Measurements from ENCODE around the gene DCTPP1. TPM values are rescaled to one million over a fixed set of nuclear protein-coding genes. Genes with fewer than 3 reads are reported as not detected.

Gene DCTPP1
- total and polyA plus RNA-seq, 2 experiments from 2014 or later, result 20.2 to 45.7 TPM

DNA sequence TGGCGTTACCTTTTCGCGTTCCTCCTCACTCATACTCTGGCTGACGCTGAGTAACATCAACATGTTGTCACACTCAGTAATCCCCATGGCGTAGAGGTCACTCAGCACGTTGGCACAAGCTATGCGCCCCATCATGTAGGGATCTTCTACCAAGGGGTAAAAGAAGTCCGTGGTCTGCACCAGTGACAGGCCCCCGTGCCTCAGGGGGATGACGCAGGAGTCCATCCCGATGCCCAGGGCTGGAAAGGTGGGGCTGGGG, 15.2 kb upstream of the DCTPP1 start:
- peaks cover 17% of the 10 kb centered on the region; the same call in 1 of the 2 replicates for H3K4me1 ChIP-seq (ENCODE audit: insufficient read depth)
- peak overlapping the region; percentile 97 for H3K27ac ChIP-seq
- H3K27me3 ChIP-seq (replicated peaks; ENCODE audit: insufficient read depth), result no peaks in the 10 kb centered on the region
- H3K9me2 ChIP-seq (ENCODE audit: insufficient read depth), result no peaks in the 10 kb centered on the region
- H3K4me3 ChIP-seq, result peak overlapping the region; percentile 98
- H2AFZ ChIP-seq, result peak overlapping the region; percentile 92
- peak overlapping the region; percentile 98 for H3K9ac ChIP-seq
- H4K20me1 ChIP-seq (ENCODE audit: insufficient read depth), result no peaks in the 10 kb centered on the region
- H3K79me2 ChIP-seq (ENCODE audit: insufficient read depth), result peaks cover 17% of the 10 kb centered on the region
- 39 to 45% methylated on average over 11 of the region's 11 CpGs for WGBS, 2 experiments (ENCODE audit: low coverage in 1 of 2, low lambda C conversion rate in 2 of 2, missing lambda C conversion rate in 2 of 2)
- H3F3A ChIP-seq (ENCODE audit: insufficient read depth), result peaks cover 19% of the 10 kb centered on the region; the same call in 1 of the 2 replicates
- peaks cover 11% of the 10 kb centered on the region; the same call in 1 of the 2 replicates for H3K36me3 ChIP-seq (ENCODE audit: low read depth)
- no peak for DNase-seq
- no peak for TF ChIP-seq EZH2 (IDR thresholded peaks at IDR 0.05; ENCODE audit: insufficient read depth, poor library complexity, severe bottlenecking)
- no peak for TF ChIP-seq EZH2phosphoT487 (IDR thresholded peaks at IDR 0.05; ENCODE audit: insufficient read depth, low read depth)
- no peaks in the 10 kb centered on the region for H3K9me3 ChIP-seq (ENCODE audit: low read depth)
- in situ Hi-C loops (cut with MboI), result loop anchor here (10.0 kb wide), 1 partner anchor 180 kb away; no protein-coding TSS in a partner anchor
- H3K4me2 ChIP-seq (ENCODE audit: unreplicated experiment), result peak overlapping the region; percentile 88

DNA sequence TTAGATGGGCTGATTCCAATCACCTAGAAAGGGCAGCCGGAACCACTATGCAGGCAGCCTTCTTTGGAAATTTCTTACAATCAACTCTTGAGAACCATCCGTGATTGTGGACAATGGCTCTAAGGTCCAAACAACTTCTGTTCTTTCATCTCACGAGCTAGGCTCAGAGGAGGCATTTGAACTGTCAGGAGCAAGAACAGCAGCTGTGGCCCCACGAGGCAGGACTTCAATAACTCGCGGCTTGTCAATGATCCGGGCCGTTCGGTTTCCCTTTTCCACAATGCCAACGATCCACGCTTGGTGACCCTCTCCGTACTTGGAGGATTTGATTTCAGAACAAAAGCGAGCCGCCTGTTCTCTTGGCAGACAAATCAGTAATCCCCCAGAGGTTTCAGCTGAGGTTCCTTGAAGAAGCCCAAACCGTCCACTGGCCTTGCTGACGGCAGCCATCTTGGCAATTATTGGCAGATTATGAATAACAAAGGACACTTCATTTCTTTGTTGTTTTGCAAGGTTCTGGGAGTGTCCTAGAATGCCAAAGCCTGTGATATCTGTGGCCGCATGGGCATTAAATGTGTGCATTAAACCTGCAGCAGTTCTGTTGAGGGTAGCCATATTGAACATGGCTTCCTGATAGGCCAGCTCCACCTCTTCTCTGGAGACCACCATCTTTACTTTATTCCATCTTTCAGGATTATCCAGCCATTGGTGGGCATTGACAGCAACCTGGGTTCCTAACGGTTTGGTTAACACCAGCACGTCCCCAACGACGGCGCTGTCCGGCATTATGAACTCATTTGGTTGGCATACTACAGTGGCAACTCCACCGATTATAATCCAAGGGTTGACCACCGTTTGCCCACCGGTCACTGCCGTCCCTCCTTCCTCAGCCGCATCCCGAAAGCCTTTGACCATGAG, 14.7 kb upstream of the DCTPP1 start:
- H3K9ac ChIP-seq, result peak overlapping the region; percentile 98
- peaks cover 20% of the 10 kb centered on the region; the same call in 1 of the 2 replicates for H3F3A ChIP-seq (ENCODE audit: insufficient read depth)
- peaks cover 17% of the 10 kb centered on the region; the same call in 1 of the 2 replicates for H3K4me1 ChIP-seq (ENCODE audit: insufficient read depth)
- WGBS, 2 experiments (ENCODE audit: low coverage in 1 of 2, low lambda C conversion rate in 2 of 2, missing lambda C conversion rate in 2 of 2), result 97% methylated on average over 29 of the region's 29 CpGs
- peaks cover 11% of the 10 kb centered on the region; the same call in 1 of the 2 replicates for H3K36me3 ChIP-seq (ENCODE audit: low read depth)
- DNase-seq, result no peak
- H3K4me2 ChIP-seq (ENCODE audit: unreplicated experiment), result peak overlapping the region; percentile 88
- peaks cover 17% of the 10 kb centered on the region for H3K79me2 ChIP-seq (ENCODE audit: insufficient read depth)
- H3K9me3 ChIP-seq (ENCODE audit: low read depth), result no peaks in the 10 kb centered on the region
- H3K9me2 ChIP-seq (ENCODE audit: insufficient read depth), result no peaks in the 10 kb centered on the region
- H4K20me1 ChIP-seq (ENCODE audit: insufficient read depth), result no peaks in the 10 kb centered on the region
- peak overlapping the region; percentile 97 for H3K27ac ChIP-seq
- peak overlapping the region; percentile 98 for H3K4me3 ChIP-seq
- peak overlapping the region; percentile 92 for H2AFZ ChIP-seq
- H3K27me3 ChIP-seq (replicated peaks; ENCODE audit: insufficient read depth), result no peaks in the 10 kb centered on the region
- in situ Hi-C loops (cut with MboI), result loop anchor here (10.0 kb wide), 1 partner anchor 180 kb away; no protein-coding TSS in a partner anchor
- no peak for TF ChIP-seq EZH2 (IDR thresholded peaks at IDR 0.05; ENCODE audit: insufficient read depth, poor library complexity, severe bottlenecking)
- TF ChIP-seq EZH2phosphoT487 (IDR thresholded peaks at IDR 0.05; ENCODE audit: insufficient read depth, low read depth), result no peak

DNA sequence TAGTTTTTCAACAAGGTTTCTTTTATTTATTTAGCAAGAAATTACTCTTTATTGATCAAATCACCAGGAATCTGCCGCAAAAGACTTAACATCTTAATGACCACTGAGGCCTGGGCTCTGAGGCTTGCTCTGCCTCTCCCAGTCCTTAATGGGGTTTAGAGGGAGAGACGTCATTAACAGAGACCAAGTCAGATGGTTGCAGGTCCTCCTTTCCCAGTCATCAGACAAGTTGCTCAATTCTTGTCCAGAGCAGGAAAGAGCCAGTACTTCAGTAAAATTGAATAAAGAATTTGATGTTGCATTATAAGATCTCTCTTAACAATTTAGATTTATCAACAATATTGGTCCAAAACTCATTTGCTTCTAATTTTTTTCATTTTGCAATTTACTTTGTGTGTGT, 13.8 kb upstream of the DCTPP1 start:
- DNase-seq, result no peak
- Histone ChIP-seq H3F3A (ENCODE audit: insufficient read depth) (peaks cover 20% of the 10 kb centered on the region; the same call in 1 of the 2 replicates), H3K79me2 (ENCODE audit: insufficient read depth) (peaks cover 17% of the 10 kb centered on the region), H3K9me3 (ENCODE audit: low read depth) (no peaks in the 10 kb centered on the region), H3K4me3 (no peak overlapping the region), H3K9ac (no peak overlapping the region), H3K27ac (no peak overlapping the region), H2AFZ (no peak overlapping the region), H3K9me2 (ENCODE audit: insufficient read depth) (no peaks in the 10 kb centered on the region), H3K4me2 (ENCODE audit: unreplicated experiment) (no peak overlapping the region), H4K20me1 (ENCODE audit: insufficient read depth) (no peaks in the 10 kb centered on the region), H3K4me1 (ENCODE audit: insufficient read depth) (peaks cover 17% of the 10 kb centered on the region; the same call in 1 of the 2 replicates), H3K36me3 (ENCODE audit: low read depth) (peaks cover 11% of the 10 kb centered on the region; the same call in 1 of the 2 replicates), H3K27me3 (replicated peaks; ENCODE audit: insufficient read depth) (no peaks in the 10 kb centered on the region)
- no peak for TF ChIP-seq EZH2phosphoT487 (IDR thresholded peaks at IDR 0.05; ENCODE audit: insufficient read depth, low read depth)
- no peak for TF ChIP-seq EZH2 (IDR thresholded peaks at IDR 0.05; ENCODE audit: insufficient read depth, poor library complexity, severe bottlenecking)
- WGBS, 2 experiments (ENCODE audit: low coverage in 1 of 2, low lambda C conversion rate in 2 of 2, missing lambda C conversion rate in 2 of 2), result 96 to 97% methylated on average over 2 of the region's 2 CpGs
- in situ Hi-C loops (cut with MboI), result loop anchor here (10.0 kb wide), 1 partner anchor 181 kb away; no protein-coding TSS in a partner anchor

- Histone ChIP-seq H3K9ac (no peak overlapping the region), H3K9me2 (ENCODE audit: insufficient read depth) (no peaks in the 10 kb centered on the region), H3K36me3 (ENCODE audit: low read depth) (peaks cover 11% of the 10 kb centered on the region; the same call in 1 of the 2 replicates), H4K20me1 (ENCODE audit: insufficient read depth) (no peaks in the 10 kb centered on the region), H3K27me3 (replicated peaks; ENCODE audit: insufficient read depth) (no peaks in the 10 kb centered on the region), H3K4me3 (no peak overlapping the region), H3K4me1 (ENCODE audit: insufficient read depth) (peaks cover 14% of the 10 kb centered on the region; the same call in 1 of the 2 replicates), H3K4me2 (ENCODE audit: unreplicated experiment) (no peak overlapping the region), H3K79me2 (ENCODE audit: insufficient read depth) (peaks cover 12% of the 10 kb centered on the region), H3K27ac (no peak overlapping the region), H3F3A (ENCODE audit: insufficient read depth) (peaks cover 17% of the 10 kb centered on the region; the same call in 1 of the 2 replicates), H2AFZ (no peak overlapping the region), H3K9me3 (ENCODE audit: low read depth) (no peaks in the 10 kb centered on the region)
- WGBS, 2 experiments (ENCODE audit: low coverage in 1 of 2, low lambda C conversion rate in 2 of 2, missing lambda C conversion rate in 2 of 2), result 75 to 81% methylated on average over 6 of the region's 6 CpGs
- TF ChIP-seq EZH2 (IDR thresholded peaks at IDR 0.05; ENCODE audit: insufficient read depth, poor library complexity, severe bottlenecking) (no peak), EZH2phosphoT487 (IDR thresholded peaks at IDR 0.05; ENCODE audit: insufficient read depth, low read depth) (no peak)
- in situ Hi-C loops (cut with MboI), result loop anchor here (10.0 kb wide), 1 partner anchor 185 kb away; no protein-coding TSS in a partner anchor
- no peak for DNase-seq
Observed at GRCh38 chr16:30439720-30440348, 10.0 kb upstream of the DCTPP1 start.

Data from GM23248 (cell line).